Measurements from ENCODE around the gene LMF1. TPM values are rescaled to one million over a fixed set of nuclear protein-coding genes. Genes with fewer than 3 reads are reported as not detected.

The LMF1 gene
- total and polyA plus RNA-seq, 4 donors = 8.8 to 75.0 (median 28.3) TPM

DNA sequence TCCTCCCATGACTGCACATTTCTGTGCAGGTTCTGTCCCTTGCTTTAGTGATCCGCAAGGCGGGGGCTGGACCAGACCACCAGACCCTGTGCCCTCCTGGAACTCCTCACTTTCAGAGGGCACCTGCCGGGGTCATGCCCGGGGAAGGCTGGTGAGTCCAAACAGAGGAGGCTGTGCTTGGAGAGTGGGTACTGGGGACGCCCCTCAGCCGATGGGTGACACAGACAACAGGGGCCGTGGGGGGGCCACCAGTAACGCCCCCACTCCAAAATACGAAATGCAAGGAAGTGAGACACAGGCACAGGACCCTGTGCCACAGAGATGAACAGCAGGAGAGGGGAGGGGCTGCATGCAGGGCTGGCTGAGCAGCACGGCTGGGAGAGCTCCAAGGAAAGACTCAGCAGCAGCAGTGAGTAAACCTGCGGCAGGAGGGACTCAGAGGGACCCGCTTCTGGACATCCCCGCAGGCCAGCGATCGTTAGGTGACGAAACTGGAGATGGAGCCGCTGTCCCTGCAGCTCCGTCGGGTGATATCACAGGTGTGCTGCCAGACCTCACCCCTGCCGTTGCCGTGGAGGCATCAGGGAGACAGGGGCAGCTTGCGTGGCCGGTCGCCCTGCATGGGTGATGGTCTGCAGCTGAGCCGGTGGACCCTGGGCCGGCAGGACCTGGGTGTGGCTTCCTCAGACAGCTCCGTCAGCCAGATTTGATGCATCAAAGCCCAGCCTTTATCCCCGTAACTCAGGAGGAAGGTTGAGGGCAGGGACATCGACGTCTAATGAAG, 99.0 kb downstream of the LMF1 start:
- peak; percentile 42 to 62 for DNase-seq
- peaks cover 0 to 3% of the 10 kb centered on the region in 2 donors for H3K36me3 ChIP-seq (ENCODE audit: control insufficient read depth in 1 of 2, insufficient read depth in 2 of 2, low read length in 1 of 2)
- 91 to 92% methylated on average over 30 of the region's 30 CpGs for WGBS, 2 donors
- no peaks in the 10 kb centered on the region for H3K4me1 ChIP-seq (ENCODE audit: control insufficient read depth in 1 of 2, insufficient read depth in 2 of 2, low read length in 2 of 2)
- no peak for ATAC-seq (ENCODE audit: low FRiP score)
- no peaks in the 10 kb centered on the region for H3K27me3 ChIP-seq (ENCODE audit: control insufficient read depth in 1 of 2, insufficient read depth in 2 of 2, low read length in 1 of 2)
- no peak overlapping the region for H3K4me3 ChIP-seq (ENCODE audit: low read length in 2 of 2)
- H3K27ac ChIP-seq (ENCODE audit: low read depth in 1 of 2, low read length in 2 of 2) = no peak overlapping the region
- no peaks in the 10 kb centered on the region for H3K9me3 ChIP-seq (ENCODE audit: control insufficient read depth, low read length)
- intact Hi-C loops (cut with DNase I) = no loop called here

GRCh38 chr16:870856-871561, 99.8 kb downstream of the LMF1 start:
- Histone ChIP-seq H3K4me1 (ENCODE audit: control insufficient read depth in 1 of 2, insufficient read depth in 2 of 2, low read length in 2 of 2) (no peaks in the 10 kb centered on the region), H3K36me3 (ENCODE audit: control insufficient read depth in 1 of 2, insufficient read depth in 2 of 2, low read length in 1 of 2) (peaks cover 0 to 3% of the 10 kb centered on the region in 2 donors), H3K9me3 (ENCODE audit: control insufficient read depth, low read length) (no peaks in the 10 kb centered on the region), H3K4me3 (ENCODE audit: low read length in 2 of 2) (no peak overlapping the region), H3K27me3 (ENCODE audit: control insufficient read depth in 1 of 2, insufficient read depth in 2 of 2, low read length in 1 of 2) (no peaks in the 10 kb centered on the region), H3K27ac (ENCODE audit: low read depth in 1 of 2, low read length in 2 of 2) (no peak overlapping the region)
- intact Hi-C loops (cut with DNase I) = no loop called here
- ATAC-seq (ENCODE audit: low FRiP score) (no peak), DNase-seq (peak in 1 of 2 donors; percentile 40)
- WGBS, 2 donors = 93 to 94% methylated on average over 31 of the region's 31 CpGs

DNA sequence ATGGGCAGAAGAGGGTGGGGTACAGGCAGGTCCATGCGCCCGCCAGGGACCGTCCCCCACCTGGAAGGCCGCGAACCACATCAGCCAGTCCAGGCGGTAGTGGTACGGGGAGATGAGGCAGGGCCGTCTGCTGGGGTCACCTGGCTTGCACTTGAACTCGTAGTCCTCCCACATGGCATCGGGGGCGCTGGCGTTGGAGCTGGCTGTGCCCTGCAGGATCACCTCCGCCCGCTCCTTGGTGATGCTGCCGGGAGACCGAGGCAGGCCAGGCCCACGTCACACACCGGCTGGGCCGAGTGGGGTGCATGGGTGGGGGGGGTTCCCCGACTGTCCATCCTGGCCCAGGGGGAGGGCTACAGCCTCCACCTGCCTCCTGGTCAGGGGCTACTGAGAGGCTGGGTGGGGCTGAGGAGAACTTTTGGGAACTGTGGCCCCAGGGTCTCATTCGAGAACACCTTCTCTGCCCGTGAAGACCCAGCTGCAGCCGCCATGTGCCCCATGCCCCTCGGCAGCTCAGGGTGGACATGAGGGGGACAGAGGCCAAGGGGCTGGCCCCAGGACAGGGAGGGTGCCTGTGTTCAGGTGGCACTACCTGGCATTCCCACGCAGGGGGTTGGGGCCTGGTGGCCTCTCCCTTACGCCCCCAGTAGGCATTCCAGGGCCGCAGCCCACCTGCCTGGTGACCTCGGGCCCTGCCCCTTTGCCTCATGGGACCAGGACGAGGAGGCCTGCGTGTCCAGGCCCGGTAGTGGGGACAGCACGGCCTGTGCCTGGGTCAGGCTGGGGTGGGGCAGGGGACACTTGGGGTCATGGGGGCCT, 100.8 kb downstream of the LMF1 start:
- Histone ChIP-seq H3K27me3 (ENCODE audit: control insufficient read depth in 1 of 2, insufficient read depth in 2 of 2, low read length in 1 of 2) (no peaks in the 10 kb centered on the region), H3K4me1 (ENCODE audit: control insufficient read depth in 1 of 2, insufficient read depth in 2 of 2, low read length in 2 of 2) (no peaks in the 10 kb centered on the region), H3K27ac (ENCODE audit: low read depth in 1 of 2, low read length in 2 of 2) (no peak overlapping the region), H3K9me3 (ENCODE audit: control insufficient read depth, low read length) (no peaks in the 10 kb centered on the region), H3K36me3 (ENCODE audit: control insufficient read depth in 1 of 2, insufficient read depth in 2 of 2, low read length in 1 of 2) (peaks cover 0 to 3% of the 10 kb centered on the region in 2 donors), H3K4me3 (ENCODE audit: low read length in 2 of 2) (no peak overlapping the region)
- peak; percentile 36 to 70 for DNase-seq
- intact Hi-C loops (cut with DNase I) = no loop called here
- ATAC-seq (ENCODE audit: low FRiP score) = no peak
- WGBS, 2 donors = 95% methylated on average over 28 to 32 of the region's 32 CpGs

DNA sequence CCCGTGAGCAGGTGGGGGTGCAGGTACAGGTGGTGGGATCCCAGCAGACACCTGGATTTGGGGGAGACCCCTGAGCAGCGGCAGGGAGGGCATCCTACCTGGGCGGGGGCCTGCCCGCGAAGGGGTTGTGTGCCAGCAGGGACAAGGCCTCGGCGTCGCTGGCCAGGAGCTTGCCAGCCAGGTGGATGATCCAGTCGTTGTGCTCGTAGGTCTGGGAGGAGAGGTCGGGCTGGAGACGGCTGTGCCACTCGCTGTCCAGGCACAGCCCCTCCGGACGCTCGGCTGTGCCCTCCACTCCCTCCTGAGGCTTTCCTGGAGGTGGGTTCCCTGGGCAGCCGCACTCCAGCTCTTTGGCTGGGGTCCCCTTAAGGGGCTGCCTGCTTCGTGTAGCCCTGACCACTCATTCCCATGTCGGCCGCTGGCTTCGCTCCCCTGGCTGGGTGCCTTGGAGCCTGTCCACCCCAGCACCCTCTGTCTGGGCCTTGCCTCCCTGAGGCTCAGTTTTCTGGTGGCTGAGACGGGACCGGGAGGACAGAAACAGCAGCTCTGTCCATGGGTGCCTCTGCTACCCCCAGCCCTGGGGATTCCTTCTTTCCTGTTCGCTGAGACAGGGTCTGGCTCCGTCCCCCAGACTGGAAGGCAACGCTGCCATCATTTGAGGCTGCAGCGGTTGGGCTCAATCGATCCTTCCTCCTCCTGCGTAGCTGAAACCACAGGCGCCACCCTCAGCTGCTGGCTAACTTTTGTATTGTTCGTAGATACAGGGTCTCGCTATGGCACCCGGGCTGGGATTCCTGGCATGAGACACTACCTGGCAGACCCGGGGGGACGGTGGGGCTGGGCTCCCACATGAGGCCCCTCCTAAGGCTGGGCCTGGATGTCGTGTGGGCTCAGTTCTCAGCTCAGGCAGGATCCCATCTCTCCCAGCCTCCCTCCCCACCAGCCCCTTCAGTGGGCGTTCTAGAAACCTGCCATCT, 101.7 kb downstream of the LMF1 start:
- DNase-seq (peak; percentile 48 to 72), ATAC-seq (ENCODE audit: low FRiP score) (peak; percentile 13)
- no peak overlapping the region for H3K4me3 ChIP-seq (ENCODE audit: low read length in 2 of 2)
- peaks cover 0 to 2% of the 10 kb centered on the region in 2 donors for H3K36me3 ChIP-seq (ENCODE audit: control insufficient read depth in 1 of 2, insufficient read depth in 2 of 2, low read length in 1 of 2)
- no peaks in the 10 kb centered on the region for H3K27me3 ChIP-seq (ENCODE audit: control insufficient read depth in 1 of 2, insufficient read depth in 2 of 2, low read length in 1 of 2)
- no peak overlapping the region for H3K27ac ChIP-seq (ENCODE audit: low read depth in 1 of 2, low read length in 2 of 2)
- no peaks in the 10 kb centered on the region for H3K4me1 ChIP-seq (ENCODE audit: control insufficient read depth in 1 of 2, insufficient read depth in 2 of 2, low read length in 2 of 2)
- H3K9me3 ChIP-seq (ENCODE audit: control insufficient read depth, low read length) = no peaks in the 10 kb centered on the region
- 93% methylated on average over 37 of the region's 37 CpGs for WGBS, 2 donors
- intact Hi-C loops (cut with DNase I) = no loop called here

DNA sequence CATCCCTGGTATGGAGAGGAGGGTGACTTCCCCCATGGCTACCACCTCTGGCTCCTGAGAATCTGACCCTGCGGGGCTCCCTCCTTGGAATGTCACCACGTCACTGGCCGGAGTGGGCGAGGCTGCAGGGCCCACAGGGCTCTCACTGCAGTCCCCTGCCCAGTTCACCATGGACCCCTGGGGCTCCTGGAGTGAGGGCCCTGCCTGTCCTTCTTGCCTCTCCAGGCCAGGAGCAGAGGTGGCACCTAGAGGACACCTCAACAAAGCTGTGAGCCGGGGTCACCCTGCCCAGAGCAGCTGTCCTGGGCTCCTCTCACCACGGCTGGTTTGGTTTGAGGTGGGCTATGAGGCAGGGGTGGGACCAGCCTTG, 102.4 kb downstream of the LMF1 start:
- ATAC-seq (ENCODE audit: low FRiP score) (no peak), DNase-seq (peak in 1 of 2 donors; percentile 50)
- H3K36me3 ChIP-seq (ENCODE audit: control insufficient read depth in 1 of 2, insufficient read depth in 2 of 2, low read length in 1 of 2) = peaks cover 0 to 2% of the 10 kb centered on the region in 2 donors
- no peak overlapping the region for H3K27ac ChIP-seq (ENCODE audit: low read depth in 1 of 2, low read length in 2 of 2)
- no peaks in the 10 kb centered on the region for H3K27me3 ChIP-seq (ENCODE audit: control insufficient read depth in 1 of 2, insufficient read depth in 2 of 2, low read length in 1 of 2)
- no peaks in the 10 kb centered on the region for H3K4me1 ChIP-seq (ENCODE audit: control insufficient read depth in 1 of 2, insufficient read depth in 2 of 2, low read length in 2 of 2)
- H3K4me3 ChIP-seq (ENCODE audit: low read length in 2 of 2) = no peak overlapping the region
- intact Hi-C loops (cut with DNase I) = no loop called here
- H3K9me3 ChIP-seq (ENCODE audit: control insufficient read depth, low read length) = no peaks in the 10 kb centered on the region
- 92 to 96% methylated on average over 6 of the region's 6 CpGs for WGBS, 2 donors

DNA sequence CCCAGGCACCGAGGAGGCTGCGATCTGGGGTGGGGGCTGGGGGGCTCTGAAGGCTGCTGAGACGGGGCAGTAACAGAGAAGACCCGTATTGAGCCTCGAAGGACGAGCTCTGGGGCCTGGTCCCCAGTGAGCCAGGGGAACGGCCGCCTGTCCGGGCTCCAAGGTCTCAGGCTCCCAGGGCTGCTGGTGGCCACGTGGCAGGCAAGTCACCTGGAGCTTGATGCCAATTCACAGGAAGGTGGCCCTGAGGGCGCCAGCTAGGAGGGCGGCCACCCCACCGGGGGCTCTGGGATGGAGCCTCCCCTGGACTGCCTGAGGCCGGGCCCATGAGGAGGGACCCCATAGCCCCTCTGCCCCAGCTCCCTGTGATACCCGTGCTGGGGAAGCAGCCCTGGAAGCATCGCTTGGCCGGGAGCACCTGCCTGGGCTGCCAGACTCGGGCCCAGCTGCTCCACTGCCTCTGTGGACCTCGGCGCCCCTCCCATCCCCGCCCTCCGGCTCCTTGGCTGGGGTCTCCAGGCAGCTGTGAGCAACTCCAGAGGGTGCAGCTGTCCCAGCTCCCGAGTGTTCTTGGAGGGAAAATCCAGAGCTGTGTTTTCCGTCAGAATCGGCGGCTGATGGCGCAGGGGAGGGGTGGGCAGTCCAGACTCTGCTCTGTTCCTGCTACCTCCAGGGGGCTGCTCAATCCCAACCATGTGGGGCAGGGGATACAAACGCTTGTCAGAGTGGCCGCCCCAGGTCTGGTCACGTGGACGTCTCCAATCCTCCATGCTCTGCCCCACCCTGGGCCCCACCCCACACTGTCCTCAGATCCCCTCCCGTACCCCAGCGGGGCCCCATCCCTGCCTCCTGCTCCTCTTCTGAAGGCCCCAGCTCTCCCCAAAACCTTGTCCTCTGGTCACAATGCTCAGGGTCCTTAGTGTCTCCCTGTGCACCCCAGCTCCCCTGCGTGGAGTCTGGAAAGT, 103.1 kb downstream of the LMF1 start:
- ATAC-seq (ENCODE audit: low FRiP score) = no peak
- Histone ChIP-seq H3K4me1 (ENCODE audit: control insufficient read depth in 1 of 2, insufficient read depth in 2 of 2, low read length in 2 of 2) (no peaks in the 10 kb centered on the region), H3K27ac (ENCODE audit: low read depth in 1 of 2, low read length in 2 of 2) (no peak overlapping the region), H3K4me3 (ENCODE audit: low read length in 2 of 2) (no peak overlapping the region), H3K9me3 (ENCODE audit: control insufficient read depth, low read length) (no peaks in the 10 kb centered on the region), H3K27me3 (ENCODE audit: control insufficient read depth in 1 of 2, insufficient read depth in 2 of 2, low read length in 1 of 2) (no peaks in the 10 kb centered on the region), H3K36me3 (ENCODE audit: control insufficient read depth in 1 of 2, insufficient read depth in 2 of 2, low read length in 1 of 2) (peaks cover 0 to 2% of the 10 kb centered on the region in 2 donors)
- intact Hi-C loops (cut with DNase I) = no loop called here
- DNase-seq = peak; percentile 35 to 66
- WGBS, 2 donors = 93 to 96% methylated on average over 34 of the region's 34 CpGs

DNA sequence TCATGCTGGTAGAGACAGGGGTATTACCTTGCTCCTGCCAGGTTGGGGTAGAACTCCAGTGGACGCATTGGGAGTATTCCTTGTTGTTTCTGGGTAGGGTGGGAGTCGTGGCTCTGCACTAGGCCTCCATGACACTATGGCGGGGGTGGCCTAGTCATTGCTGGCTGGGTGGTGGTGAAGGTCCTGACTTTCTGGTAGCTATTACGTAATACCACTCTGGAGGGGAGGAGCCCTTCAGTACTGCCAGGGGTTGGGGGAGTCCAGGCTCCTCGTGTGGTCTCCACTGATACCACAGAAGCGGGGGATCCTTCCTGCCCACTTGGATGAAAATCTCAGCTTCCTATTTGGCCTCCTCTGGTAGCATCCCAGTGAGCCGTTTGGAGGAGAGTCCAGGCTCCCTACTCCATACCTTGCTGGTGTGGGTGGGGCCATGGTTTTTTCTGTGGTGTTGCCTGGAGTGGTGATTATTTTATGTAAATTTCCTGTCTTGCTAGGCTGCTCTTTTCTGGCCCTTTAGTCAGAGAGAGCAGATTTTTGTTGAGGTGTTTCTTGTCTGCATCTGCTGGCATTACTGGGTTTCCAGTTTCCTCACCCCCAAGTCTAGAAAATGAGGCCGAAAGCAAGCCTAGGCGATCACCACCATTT, 104.4 kb downstream of the LMF1 start:
- intact Hi-C loops (cut with DNase I) = no loop called here
- peak in 1 of 2 donors; percentile 28 for DNase-seq
- Histone ChIP-seq H3K9me3 (ENCODE audit: control insufficient read depth, low read length) (no peaks in the 10 kb centered on the region), H3K4me1 (ENCODE audit: control insufficient read depth in 1 of 2, insufficient read depth in 2 of 2, low read length in 2 of 2) (no peaks in the 10 kb centered on the region), H3K27ac (ENCODE audit: low read depth in 1 of 2, low read length in 2 of 2) (no peak overlapping the region), H3K27me3 (ENCODE audit: control insufficient read depth in 1 of 2, insufficient read depth in 2 of 2, low read length in 1 of 2) (no peaks in the 10 kb centered on the region), H3K36me3 (ENCODE audit: control insufficient read depth in 1 of 2, insufficient read depth in 2 of 2, low read length in 1 of 2) (peaks cover 0 to 2% of the 10 kb centered on the region in 2 donors), H3K4me3 (ENCODE audit: low read length in 2 of 2) (no peak overlapping the region)
- 92 to 94% methylated on average over 8 to 9 of the region's 9 CpGs for WGBS, 2 donors
- ATAC-seq (ENCODE audit: low FRiP score) = no peak

Measured in aorta (tissue), 5 donors.